Renal pelvis (tissue), 4 donors: ENCODE measurements around the gene KIRREL1. TPM values are rescaled to one million over a fixed set of nuclear protein-coding genes. Genes with fewer than 3 reads are reported as not detected.

Experiments
- DNase-seq: peaks from one replicate; pipeline ENCODE4 v3.0.0-alpha.2; 2013
- polyA plus RNA-seq, 3 donors: library from polyadenylated mRNA; unstranded; fragments of 120-200 nt; gene quantifications; one replicate each; pipeline ENCODE4 v1.2.1, GENCODE V29; 2013; ENCODE audit not compliant: insufficient read length in 3 of 3

Gene KIRREL1
- polyA plus RNA-seq, 3 donors, result 185 to 203 (median 200) TPM

GRCh38 chr1:158002631-158003405, 9.4 kb downstream of the KIRREL1 start:
- peak; percentile 90 for DNase-seq

GRCh38 chr1:158003406-158003800, 10.0 kb downstream of the KIRREL1 start:
- DNase-seq, result no peak

- no peak for DNase-seq
These were observed 11.8 kb downstream of the KIRREL1 start for GRCh38 chr1:158005224-158005623.

- no peak for DNase-seq
These were observed 13.7 kb downstream of the KIRREL1 start for GRCh38 chr1:158007180-158007579.

GRCh38 chr1:158007667-158008386, 14.4 kb downstream of the KIRREL1 start:
- DNase-seq, result no peak

GRCh38 chr1:158008630-158009029, 15.2 kb downstream of the KIRREL1 start:
- DNase-seq, result no peak

- peak; percentile 48 for DNase-seq
These were observed 18.3 kb downstream of the KIRREL1 start for GRCh38 chr1:158011714-158012113.

GRCh38 chr1:158013840-158014730, 20.6 kb downstream of the KIRREL1 start:
- DNase-seq, result no peak

GRCh38 chr1:158014731-158015320, 21.4 kb downstream of the KIRREL1 start:
- no peak for DNase-seq

- no peak for DNase-seq
These were observed 23.3 kb downstream of the KIRREL1 start for GRCh38 chr1:158016651-158017335.

- DNase-seq, result no peak
These were observed 24.6 kb downstream of the KIRREL1 start for GRCh38 chr1:158017800-158018595.

- DNase-seq, result peak; percentile 91
These were observed 25.9 kb downstream of the KIRREL1 start for GRCh38 chr1:158019171-158019868.

GRCh38 chr1:158020259-158020885, 26.9 kb downstream of the KIRREL1 start:
- DNase-seq, result no peak

GRCh38 chr1:158020886-158021620, 27.6 kb downstream of the KIRREL1 start:
- DNase-seq, result no peak

- no peak for DNase-seq
These were observed 28.3 kb downstream of the KIRREL1 start for GRCh38 chr1:158021721-158022120.

- DNase-seq, result no peak
These were observed 29.3 kb downstream of the KIRREL1 start for GRCh38 chr1:158022554-158023312.

GRCh38 chr1:158024737-158025136, 31.3 kb downstream of the KIRREL1 start:
- no peak for DNase-seq
